ENCODE results near the gene TRIP13. TPM values are rescaled to one million over a fixed set of nuclear protein-coding genes. Genes with fewer than 3 reads are reported as not detected.

Gene TRIP13
- total RNA-seq, 6 experiments from 2014 or later, result 0.15 to 3.2 (median 0.70) TPM

- DNase-seq (no peak), ATAC-seq (no peak)
- Histone ChIP-seq H3K27ac (no peak overlapping the region), H3K9me3 (no peaks in the 10 kb centered on the region), H3K4me1 (peaks cover 0 to 9% (median 0%) of the 10 kb centered on the region in 4 donors), H3K36me3 (peaks cover 13 to 62% (median 34%) of the 10 kb centered on the region in 4 donors), H3K27me3 (no peaks in the 10 kb centered on the region), H3K4me3 (no peak overlapping the region)
- intact Hi-C loops (cut with DNase I), result no loop called here
- WGBS (ENCODE audit: insufficient coverage, low coverage, low lambda C conversion rate, missing lambda C conversion rate), result 89% methylated on average over 10 of the region's 11 CpGs
- TF ChIP-seq POLR2A (IDR thresholded peaks at IDR 0.05), result no peak
- TF ChIP-seq, protein P1, sequence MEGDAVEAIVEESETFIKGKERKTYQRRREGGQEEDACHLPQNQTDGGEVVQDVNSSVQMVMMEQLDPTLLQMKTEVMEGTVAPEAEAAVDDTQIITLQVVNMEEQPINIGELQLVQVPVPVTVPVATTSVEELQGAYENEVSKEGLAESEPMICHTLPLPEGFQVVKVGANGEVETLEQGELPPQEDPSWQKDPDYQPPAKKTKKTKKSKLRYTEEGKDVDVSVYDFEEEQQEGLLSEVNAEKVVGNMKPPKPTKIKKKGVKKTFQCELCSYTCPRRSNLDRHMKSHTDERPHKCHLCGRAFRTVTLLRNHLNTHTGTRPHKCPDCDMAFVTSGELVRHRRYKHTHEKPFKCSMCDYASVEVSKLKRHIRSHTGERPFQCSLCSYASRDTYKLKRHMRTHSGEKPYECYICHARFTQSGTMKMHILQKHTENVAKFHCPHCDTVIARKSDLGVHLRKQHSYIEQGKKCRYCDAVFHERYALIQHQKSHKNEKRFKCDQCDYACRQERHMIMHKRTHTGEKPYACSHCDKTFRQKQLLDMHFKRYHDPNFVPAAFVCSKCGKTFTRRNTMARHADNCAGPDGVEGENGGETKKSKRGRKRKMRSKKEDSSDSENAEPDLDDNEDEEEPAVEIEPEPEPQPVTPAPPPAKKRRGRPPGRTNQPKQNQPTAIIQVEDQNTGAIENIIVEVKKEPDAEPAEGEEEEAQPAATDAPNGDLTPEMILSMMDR (IDR thresholded peaks at IDR 0.05), result no peak
Measured at GRCh38 chr5:888638-889035, 4.0 kb upstream of the TRIP13 start.

DNA sequence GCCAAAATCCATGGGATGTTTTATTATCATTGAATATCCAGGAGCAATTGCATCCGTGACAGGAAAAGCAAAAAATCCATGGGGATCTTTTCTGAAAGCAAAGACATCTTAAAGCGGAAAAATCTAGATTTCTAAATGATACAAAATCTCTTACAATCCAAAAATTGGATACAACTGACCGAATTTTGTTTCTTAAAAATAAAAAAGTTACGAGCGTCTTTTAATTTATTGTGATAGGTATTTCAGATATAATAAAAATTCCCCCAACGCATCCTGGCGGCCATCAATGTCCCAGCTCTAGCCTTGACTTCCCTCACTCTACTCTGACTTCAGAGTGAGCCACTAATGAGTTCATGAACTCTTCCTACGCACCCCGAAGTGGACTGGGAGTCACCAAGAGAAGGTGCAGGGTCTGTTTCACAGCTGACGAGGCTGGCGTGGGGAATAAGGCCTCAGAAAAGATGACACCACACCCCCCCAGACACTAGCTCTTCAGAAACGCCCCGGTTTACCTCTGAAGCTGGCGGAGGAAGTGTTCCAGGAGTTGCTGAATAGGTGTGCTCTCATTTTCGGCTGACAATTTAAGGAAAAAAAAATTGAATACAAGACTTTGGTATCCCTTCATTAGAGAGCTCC lies 3.5 kb upstream of the TRIP13 start:
- TF ChIP-seq POLR2A (IDR thresholded peaks at IDR 0.05), result no peak
- TF ChIP-seq, protein P1 (IDR thresholded peaks at IDR 0.05), result no peak
- H3K4me3 ChIP-seq, result no peak overlapping the region
- intact Hi-C loops (cut with DNase I), result no loop called here
- DNase-seq, result no peak
- H3K36me3 ChIP-seq, result peaks cover 13 to 56% (median 32%) of the 10 kb centered on the region in 4 donors
- H3K27ac ChIP-seq, result no peak overlapping the region
- no peaks in the 10 kb centered on the region for H3K27me3 ChIP-seq
- no peaks in the 10 kb centered on the region for H3K9me3 ChIP-seq
- WGBS (ENCODE audit: insufficient coverage, low coverage, low lambda C conversion rate, missing lambda C conversion rate), result 90% methylated on average over 15 of the region's 15 CpGs
- ATAC-seq, result no peak
- peaks cover 0 to 9% (median 0%) of the 10 kb centered on the region in 4 donors for H3K4me1 ChIP-seq

- Histone ChIP-seq H3K9me3 (no peaks in the 10 kb centered on the region), H3K27ac (no peak overlapping the region), H3K27me3 (no peaks in the 10 kb centered on the region), H3K4me1 (peaks cover 0 to 9% (median 0%) of the 10 kb centered on the region in 4 donors), H3K36me3 (peaks cover 12 to 38% (median 21%) of the 10 kb centered on the region in 4 donors), H3K4me3 (peak overlapping the region; percentile 79 to 86 (median 82))
- no peak for TF ChIP-seq POLR2A (IDR thresholded peaks at IDR 0.05)
- TF ChIP-seq, protein P1 (IDR thresholded peaks at IDR 0.05), result no peak
- intact Hi-C loops (cut with DNase I), result no loop called here
- ATAC-seq (no peak), DNase-seq (no peak)
- 61% methylated on average over 11 of the region's 34 CpGs for WGBS (ENCODE audit: insufficient coverage, low coverage, low lambda C conversion rate, missing lambda C conversion rate)
Measured at GRCh38 chr5:891117-891836, 1.4 kb upstream of the TRIP13 start.

DNA sequence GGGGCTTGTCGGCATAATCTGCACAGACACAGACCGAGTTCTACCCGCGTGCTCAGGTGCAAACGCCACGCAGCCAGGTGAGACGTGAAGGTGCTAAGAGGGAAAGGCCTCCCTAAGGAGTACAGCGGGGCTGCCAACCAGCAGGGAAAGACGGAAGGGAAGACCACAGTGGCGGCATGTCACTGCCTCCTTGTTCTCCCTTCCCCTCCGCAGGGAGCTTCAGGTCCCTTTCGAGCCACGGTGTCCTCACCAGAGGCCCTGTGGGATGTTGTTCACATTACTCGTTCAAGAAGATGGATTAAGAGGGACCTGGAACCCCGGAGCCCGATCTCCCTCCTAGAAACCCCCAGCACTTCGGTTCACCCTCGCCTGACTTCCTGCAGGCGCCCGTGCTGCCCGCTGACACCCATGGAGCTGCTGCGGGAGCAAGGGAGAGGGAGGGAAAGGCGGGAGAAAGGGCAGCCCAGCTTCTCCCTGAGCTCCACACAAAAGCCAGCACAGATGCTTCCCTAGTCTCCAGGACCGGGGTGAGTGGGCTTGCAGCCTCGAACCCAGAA lies 769 bp upstream of the TRIP13 start:
- H3K9me3 ChIP-seq, result no peaks in the 10 kb centered on the region
- ATAC-seq (peak; percentile 52 to 69 (median 60)), DNase-seq (peak in 1 of 3 donors; percentile 35)
- TF ChIP-seq POLR2A (IDR thresholded peaks at IDR 0.05), result no peak
- TF ChIP-seq, protein P1 (IDR thresholded peaks at IDR 0.05), result no peak
- 13% methylated on average over 16 of the region's 25 CpGs for WGBS (ENCODE audit: insufficient coverage, low coverage, low lambda C conversion rate, missing lambda C conversion rate)
- peaks cover 6 to 32% (median 15%) of the 10 kb centered on the region in 4 donors for H3K36me3 ChIP-seq
- intact Hi-C loops (cut with DNase I), result no loop called here
- H3K27ac ChIP-seq, result peak overlapping the region; percentile 58 to 82 (median 76)
- H3K4me1 ChIP-seq, result peaks cover 0 to 9% (median 0%) of the 10 kb centered on the region in 4 donors
- peak overlapping the region; percentile 79 to 86 (median 82) for H3K4me3 ChIP-seq
- no peaks in the 10 kb centered on the region for H3K27me3 ChIP-seq

Measured in right lobe of liver (tissue), 6 donors.